Right renal cortex interstitium (tissue), 3 donors: ENCODE measurements around the gene ETV6. TPM values are rescaled to one million over a fixed set of nuclear protein-coding genes. Genes with fewer than 3 reads are reported as not detected.
A peak's percentile ranks its signal among the peaks of the same experiment; 100 is the strongest.

Experiments used
- DNase-seq, 3 donors: peaks; one replicate each; pipeline ENCODE4 v3.0.0-alpha.2; 2013; ENCODE audit warnings: low read depth in 3 of 3, low spot score in 2 of 3
- polyA plus RNA-seq, 3 donors: library from polyadenylated mRNA; unstranded; fragments of 120-200 nt; gene quantifications; one replicate each; pipeline ENCODE4 v1.2.1, GENCODE V29; 2013; ENCODE audit not compliant: insufficient read length in 3 of 3

ETV6 gene
- polyA plus RNA-seq, 3 donors, result 12.8 to 13.3 (median 13.0) TPM

DNA sequence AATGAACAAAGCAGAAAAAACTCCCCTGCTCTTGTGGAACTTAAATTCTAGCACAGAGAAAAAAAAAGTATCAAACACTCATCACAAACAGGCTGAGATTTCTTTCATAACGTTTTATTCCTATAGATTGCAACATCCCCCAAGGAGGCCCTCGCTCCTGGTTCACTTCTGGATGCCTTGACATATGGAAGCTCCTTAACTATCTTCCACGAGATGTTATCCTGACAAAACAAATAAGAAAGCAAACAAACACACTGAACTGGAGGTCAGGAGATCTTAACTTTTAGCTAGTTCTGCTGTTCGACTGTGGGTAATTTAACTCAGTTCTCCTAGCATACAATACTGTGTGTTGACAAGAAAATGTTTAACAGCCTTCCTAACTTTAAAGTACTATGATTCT lies 104.8 kb downstream of the ETV6 start:
- DNase-seq, result no peak

DNA sequence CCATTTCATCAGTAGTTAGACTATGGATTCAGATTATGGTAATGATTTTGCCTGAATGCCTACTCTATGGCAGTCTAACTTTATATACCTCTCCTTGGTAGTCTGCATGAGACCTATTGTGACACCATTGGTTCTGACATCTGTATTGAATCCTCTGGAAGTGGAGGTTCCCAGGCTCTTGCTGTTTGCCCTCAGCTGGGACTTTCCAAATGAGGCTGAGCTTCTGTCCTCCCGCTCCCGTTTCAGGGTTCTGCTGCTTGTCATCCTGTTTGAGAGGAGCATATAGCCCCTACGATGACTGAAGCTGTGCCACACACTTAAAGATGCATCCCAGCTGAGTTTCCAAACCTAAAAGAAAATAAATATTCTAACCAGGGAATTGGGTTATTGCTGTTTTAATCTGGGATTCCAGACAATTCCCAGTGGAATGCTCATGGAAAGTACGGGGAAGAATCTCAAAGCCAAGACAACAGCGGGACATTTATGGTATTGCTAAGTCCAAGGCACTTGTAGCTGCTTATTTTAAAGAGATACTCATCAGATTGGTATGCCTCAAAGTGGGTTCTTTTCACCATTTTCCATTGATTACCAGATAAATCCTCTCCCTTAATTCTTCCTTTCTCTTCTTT lies 105.9 kb downstream of the ETV6 start:
- DNase-seq, result no peak

DNA sequence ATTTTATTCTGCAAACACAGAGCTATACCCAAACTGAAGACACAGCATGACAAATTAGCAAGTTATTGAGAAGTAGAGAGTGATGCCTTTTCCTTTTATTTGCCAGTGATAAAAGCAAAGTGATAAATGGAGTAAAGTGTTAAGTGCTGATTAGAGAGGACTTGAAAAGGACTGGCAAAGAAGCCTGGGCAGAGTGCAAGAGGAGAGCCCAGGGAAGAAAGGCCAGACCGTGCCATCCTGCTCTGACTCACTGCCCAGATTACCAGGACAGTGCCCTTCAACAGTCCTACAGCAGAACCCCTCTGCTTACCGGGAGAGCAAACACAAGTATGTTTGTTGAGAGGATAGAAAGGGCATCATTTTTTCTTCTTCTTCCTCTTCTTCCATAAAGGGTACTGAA lies 106.5 kb downstream of the ETV6 start:
- DNase-seq, result no peak

DNA sequence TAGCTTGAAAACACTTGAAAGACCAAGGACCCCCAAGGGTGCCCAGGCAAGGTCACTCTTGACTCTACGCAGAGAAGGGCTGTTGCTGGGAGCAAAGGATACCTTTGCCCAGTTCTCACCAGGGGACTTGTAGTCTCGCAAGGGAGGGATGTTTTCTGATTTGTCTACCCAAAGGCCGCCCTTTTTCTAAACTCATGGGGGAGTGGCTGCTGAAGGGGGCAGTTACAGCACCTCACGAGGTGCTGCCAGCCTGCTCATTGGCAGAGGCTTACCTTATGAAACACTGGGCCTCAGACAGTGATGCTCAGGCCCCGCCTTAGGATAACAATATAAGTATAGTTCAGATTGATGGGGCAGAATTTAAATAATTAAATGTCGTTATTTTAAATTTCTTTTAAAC lies 107.0 kb downstream of the ETV6 start:
- DNase-seq, result no peak

DNA sequence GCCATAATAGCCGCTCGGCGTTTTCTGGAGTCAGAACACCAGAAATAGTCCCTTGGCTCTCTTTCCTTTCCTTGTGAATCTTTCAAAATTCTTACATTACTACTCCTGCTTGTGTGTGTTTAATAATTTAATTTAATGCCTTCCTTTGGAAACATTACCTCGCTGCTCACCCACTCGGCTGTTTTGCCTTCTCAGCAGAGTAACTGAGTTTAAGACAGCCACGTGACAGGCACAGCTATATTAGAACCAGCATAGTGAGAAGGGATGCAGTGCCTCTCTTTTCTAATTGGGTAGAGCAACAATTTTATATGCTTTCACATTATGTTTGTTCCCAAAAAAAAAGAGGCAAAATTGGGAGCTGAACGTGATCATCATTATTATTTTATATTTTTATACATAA lies 107.6 kb downstream of the ETV6 start:
- no peak for DNase-seq

DNA sequence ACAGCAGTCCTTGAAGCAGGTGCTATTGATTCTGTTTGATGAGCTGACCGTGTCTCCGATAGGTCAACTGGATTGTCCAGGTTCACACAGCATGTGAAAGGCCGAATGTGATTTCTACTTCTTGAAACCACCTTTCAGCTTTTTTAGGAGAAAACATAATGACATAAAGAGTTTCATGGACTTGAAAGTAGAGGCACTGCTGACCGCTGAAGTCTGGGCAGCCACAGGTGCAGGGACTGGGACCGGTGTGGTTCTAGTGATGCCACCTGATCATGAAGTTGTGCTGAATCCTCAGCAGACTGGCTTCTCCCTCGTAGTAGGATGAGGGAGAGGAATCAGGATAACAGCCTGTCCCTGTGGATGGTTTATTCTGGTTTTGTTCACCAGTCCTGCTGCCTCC lies 108.1 kb downstream of the ETV6 start:
- no peak for DNase-seq

DNA sequence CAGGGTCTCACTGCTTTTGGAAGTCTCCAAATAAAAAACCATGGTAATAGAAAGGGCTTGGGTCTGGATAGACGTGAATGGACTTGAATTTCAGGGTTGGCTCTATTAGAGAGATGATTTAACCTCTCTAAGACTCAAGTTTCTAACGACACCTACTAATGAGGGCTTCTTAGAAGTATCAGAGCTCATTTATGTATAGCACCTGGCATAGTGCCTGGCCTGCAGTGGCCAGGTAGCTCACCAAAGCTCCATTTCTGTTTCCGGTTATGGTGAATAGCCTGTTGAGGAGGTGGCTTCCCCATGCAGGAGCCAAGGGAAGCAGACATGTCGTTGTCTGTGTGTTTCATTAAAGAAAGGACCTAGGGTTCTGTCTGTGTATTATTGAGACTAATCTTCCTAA lies 108.6 kb downstream of the ETV6 start:
- no peak for DNase-seq

DNA sequence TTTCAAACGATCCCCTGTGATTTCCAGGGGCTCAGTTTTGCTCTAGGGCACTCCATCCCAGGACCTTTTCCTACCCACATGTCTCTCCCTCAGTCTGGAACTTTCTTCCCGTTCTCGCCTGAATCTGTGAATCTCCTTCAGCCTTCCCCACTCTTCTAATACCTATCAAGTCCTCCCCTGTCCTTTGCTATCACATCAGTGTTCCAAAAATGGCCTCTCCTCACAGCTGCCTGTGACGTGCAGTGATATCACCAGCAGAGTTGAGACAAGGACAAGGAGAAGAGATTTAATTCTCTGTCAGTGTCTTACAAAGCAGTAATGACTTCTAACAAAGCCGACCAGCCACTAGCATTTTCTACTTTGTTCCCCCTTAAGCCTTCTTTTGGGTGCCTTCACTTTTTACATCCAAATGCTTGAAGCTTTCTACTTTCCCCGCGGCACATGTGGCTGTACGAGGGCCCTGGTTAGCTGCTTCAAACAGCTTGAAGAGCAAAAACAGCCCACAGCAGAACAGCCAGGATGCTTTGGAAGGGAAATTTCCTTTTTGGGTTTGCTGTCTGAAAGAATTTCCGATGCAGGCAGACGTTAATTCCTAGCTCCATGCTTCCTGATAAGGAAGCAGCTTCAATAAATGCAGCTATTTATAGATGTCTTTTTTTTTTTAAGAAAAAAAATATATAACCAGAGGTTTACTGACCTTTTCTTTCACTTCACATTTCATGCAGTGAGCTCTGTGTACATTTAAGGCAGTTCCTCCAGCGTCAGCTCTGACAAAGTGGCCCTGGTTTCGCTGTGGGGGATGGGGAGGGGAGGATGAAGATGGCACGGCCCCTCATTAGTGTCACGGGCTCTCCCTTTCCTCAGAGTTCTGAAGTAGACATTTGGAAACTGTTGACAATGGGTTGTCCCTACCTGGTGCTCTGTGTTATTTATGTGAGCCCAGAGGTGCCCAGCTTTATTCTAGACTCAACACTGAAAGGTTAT lies 109.3 kb downstream of the ETV6 start:
- no peak for DNase-seq

DNA sequence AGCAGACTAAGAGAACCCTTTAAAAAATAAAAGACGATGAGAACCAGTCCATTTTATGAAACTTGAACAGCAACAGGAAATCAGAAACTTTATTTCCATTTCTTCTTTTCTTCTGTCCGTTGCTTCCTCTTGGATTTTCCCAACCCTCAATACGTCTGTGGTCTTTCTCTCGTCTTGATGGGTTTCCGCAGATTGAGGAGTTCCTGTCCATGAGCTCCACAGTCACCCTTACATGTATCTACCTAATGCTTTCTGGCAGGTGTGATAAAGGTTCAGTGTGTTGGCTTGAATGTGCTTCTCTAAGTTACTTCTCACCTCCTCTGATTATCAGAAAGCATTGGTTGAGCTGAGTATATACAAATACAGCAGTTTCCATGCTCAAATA lies 110.0 kb downstream of the ETV6 start:
- DNase-seq, result no peak

DNA sequence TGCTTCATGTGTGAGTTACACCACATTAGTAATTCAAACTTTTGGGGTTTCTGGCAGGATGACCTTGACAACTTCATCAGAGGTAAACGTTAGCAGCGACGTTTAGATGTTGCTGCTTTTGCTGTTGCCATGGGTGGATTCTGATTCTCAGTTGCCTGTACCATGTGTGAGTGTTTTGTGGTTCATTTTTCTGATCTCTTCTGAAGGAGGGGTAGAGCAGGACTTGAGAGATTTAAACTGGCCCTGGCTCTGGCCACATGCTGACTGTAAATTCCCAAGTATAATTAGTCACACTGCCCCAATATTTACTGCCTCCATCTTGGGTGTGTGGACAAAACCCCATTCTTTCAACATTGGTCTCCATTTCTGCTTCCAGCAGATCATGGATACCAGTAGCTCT lies 110.4 kb downstream of the ETV6 start:
- DNase-seq, result no peak

DNA sequence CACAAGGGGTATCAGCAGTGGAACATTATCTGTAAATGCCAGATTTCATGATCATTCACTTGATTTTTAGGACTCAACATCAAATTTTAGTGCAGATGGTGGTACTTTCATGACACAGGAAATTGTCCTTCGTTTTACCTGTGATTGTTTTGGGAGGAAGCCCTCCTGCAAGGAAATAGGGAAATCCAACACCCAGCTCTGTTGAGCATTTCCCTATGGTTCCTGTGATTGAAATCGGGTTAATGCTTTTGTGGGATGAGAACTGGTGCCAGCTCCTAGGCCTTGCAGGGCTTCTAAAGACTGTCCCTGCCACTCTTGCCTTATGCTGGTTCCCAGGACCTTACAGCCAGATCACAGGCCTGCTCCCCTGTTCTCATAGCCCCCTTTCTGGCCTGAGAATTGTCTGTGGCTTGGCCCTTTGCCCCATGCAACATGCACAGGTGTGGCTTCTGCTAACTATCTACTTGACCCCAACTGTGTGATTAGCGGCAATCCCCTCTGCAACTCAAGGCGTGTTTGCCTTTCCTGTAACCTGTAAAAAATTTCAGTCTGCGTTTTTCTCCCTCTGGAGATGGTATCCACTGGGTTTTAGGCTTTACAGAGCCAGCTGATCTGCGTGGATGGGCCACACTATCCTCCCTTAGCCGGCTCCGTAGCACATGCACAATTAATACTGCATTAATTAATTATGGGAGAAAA lies 112.5 kb downstream of the ETV6 start:
- DNase-seq, result no peak

DNA sequence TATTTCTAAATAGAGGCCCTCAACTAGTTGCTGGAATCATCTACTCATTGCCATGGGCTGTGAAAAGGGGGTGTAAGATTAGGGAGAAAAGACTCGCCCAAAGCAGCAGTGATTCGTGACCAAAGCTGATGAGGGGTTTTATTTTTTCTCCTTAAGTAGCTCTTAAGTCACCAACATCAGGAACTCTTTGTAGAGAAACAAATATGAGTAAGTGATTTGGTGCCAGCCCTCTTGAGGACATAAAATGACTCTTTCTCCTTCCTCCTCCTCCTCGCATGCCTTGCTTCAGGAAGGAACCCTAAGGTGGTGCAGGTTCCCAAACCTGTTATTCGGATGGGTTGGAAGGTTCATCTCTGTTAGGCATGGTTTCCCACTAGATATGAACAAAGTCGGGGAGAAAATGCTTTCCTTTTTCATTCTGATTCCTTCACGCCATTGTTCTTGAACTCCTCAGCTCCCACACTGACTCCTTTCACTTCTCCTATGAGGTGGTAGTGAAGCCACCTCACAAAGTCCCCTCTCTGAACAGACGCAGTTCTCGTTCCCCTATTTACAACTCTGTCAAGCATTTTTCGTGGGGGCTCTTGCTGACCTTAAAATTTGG lies 113.4 kb downstream of the ETV6 start:
- no peak for DNase-seq

DNA sequence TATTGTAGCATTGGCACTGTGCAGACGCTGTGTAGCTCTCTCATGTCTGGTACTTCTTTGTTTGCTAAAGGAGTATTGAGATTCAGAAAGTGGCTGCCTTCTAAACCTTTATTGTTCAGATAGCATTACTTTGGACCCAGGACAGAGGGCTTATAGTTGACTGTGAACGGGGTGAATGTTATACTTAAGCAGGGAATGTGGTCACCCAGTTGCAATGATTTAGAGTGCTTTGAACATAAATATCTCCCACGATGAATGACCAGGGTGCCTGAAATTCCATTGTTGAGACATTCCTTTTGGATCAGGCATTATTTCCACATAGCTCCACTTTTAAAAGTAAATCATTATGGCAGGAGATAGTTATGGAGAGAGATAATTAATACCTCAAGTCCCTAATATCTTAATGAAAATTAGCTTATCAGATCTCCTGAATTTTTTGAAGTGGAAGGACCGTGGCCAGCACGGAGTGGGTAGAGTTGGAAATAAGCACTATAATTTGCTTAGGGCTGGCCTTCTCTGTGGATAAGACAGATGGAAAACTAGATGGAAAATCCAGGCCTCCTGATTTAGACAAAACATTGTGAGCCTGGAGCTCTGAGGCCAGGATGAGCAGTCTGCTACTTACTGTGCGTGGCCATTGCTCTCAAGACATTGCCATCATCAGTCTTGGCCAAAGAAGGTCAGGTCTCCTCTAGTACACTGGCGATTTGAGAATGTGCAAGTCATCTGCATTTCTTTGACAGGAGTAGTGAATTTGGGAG lies 114.5 kb downstream of the ETV6 start:
- no peak for DNase-seq

DNA sequence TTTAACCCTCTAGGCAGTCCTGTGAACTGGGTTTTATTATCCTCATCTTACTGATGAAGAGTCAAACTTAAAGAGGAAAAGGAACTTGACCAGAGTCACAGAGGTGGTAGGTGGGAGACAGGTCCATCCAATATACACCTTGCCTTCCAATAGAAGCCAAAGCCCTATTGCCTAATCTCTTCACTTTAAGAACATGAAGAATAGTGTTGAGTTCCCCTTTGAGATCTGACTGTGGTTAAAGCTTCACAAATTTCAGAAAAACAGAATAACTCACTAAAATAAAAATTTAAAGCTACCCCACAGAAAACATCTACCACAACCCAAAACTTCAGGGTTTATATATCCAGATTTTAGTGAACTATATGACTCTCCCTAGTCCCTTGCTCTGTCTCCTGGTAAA lies 115.4 kb downstream of the ETV6 start:
- no peak for DNase-seq

DNA sequence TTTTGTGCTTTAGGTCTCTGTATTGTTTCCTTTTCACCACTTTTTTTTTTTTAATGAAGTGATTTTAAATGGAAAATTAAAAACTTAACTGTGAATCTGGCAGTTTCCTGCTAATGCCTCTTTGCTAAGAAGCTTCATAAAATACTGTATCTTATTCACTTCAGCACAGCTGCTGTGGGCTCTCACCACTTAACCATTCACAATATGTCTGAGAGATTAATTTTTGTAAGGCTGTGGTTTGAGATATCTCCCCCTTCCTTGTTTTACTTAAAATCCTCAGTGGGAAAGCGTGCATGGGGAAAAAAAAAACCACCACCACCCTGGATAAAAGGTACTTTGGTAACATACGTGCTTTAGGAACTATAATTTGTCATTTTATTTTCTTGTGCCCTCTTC lies 115.9 kb downstream of the ETV6 start:
- no peak for DNase-seq

DNA sequence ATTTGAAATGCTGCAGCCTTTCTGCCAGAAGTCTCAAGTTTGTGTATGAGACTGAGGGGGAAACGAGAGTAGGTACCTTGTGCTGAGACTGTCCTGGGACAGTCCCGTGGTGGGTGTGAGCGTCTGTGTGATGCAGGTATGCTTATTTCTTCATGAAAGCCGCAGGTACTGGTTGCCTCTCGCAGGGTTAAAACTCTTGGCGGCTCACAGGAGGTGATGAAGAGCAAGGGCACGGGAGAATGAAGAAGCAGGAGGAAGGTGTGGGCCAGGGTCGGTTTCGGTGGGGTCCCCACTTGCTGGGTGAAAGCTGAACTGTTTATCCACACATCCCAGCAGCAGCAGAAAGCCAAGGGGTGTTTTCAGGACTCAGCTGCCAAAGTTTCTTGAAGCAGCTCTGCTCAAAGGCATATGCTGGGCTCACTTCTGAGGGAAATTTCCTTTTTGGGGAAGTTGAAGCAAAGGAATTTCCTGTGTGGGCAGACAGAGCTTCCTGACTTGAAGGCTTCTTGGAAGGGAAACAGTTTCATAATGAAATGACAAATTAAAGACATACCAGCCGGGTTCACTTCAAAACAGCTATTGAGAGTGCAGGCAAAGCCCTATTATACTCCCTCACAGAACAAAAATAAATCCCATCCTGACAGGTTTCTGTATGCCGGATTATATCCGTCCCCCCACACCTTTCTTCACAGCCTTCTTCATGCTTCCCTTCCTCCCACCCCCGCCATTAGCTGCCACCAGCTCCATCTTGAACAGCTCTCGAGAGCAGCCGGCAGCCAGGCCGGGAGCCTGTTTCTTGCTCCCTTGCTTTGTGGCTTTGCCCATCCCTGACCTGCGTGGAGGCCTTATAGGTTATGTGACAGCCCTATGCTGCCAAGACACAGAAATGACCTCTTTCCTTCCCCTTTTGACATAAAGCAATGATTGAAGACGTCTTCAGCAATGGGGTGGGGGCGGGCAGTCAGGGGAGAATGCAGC lies 116.6 kb downstream of the ETV6 start:
- peak in 1 of 3 donors; percentile 44 for DNase-seq

DNA sequence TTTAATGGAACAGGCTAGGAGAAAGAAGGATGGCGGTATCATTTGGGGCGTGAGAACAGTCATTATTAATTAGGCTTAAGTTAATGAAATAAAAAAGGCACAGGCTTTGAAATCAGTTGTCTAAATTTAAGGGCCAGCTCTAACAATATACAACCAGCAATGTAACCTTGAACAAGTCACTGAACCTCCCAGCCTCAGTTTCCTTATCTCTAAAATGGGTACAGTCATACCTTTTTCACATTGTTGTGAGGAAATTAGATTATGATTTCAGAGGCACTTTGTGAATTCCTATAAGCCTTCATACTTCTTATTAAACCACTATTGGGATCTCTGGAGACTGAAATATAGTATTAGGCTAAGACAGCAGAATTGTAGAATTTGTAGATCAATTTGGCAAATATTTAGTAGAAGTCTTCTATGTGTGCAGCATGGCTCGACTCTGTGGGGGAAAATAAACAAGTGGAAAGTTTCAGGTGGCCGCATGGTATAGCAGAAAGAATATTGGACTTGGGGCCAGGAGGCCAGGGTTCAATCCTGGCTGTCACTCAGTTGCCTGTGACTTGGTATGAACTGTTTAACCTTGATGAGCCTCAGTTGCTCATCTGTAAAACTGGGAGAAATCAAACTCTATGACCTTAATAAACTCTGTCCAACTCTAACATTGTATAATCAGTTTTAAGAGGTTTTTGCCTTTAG lies 117.7 kb downstream of the ETV6 start:
- DNase-seq, result no peak

DNA sequence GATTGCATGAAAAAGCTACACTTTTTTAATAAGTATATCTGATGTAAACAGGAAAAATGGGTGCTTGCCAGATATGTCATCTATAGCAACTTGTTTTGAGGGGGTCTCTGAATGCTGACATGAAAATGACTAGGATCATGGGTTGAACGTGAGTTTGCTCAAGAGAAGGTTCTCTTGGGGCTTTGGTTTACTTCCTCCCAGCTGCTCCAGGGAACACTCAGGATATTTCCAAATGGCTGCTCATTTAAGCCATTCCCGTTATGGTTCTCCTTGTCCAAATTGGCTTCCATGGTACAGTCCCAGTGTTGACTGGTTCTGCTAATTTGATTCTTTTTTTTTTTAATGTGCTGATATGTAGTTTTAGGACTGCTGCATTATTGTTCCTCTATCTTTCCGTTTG lies 118.3 kb downstream of the ETV6 start:
- no peak for DNase-seq
